Mesendoderm (in vitro differentiated cells): Measurements from ENCODE around the gene PTPN1. TPM values are rescaled to one million over a fixed set of nuclear protein-coding genes. Genes with fewer than 3 reads are reported as not detected.

Experiments
- small RNA-seq: library from polyadenylated mRNA; stranded (forward); fragments of <200 nt; extraction: miRNeasy Mini kit (QIAGEN cat#:217004); gene quantifications from one replicate; pipeline ENCODE3, GENCODE V24; 2013; ENCODE audit not compliant: insufficient read depth

PTPN1 gene

Small RNAs within 50 kb of the gene (small RNA-seq; reads per million reads assigned to genes)
- not detected for gene COX6CP2
- not detected for gene MIR1302-5
- not detected for gene MIR645
- gene RF00019: not detected
